Measurements from ENCODE around the gene RNU6-9.

- no peak for TF ChIP-seq POLR2AphosphoS5 (IDR thresholded peaks at IDR 0.05; ENCODE audit: borderline replicate concordance, low read depth, low read length)
- no peak for TF ChIP-seq EZH2 (IDR thresholded peaks at IDR 0.05)
Observed at GRCh38 chr19:885536-886224, 7.6 kb upstream of the RNU6-9 start.
